NOMO-1 (cell line): Measurements from ENCODE around the gene RAC3.
A peak's percentile ranks its signal among the peaks of the same experiment; 100 is the strongest.

Source experiments
- DNase-seq, 2 experiments: peaks; one replicate each; lab custom pipeline; 2025; ENCODE audit not compliant: unreplicated experiment in 2 of 2; lab: John Stamatoyannopoulos, UW

RAC3 gene

DNA sequence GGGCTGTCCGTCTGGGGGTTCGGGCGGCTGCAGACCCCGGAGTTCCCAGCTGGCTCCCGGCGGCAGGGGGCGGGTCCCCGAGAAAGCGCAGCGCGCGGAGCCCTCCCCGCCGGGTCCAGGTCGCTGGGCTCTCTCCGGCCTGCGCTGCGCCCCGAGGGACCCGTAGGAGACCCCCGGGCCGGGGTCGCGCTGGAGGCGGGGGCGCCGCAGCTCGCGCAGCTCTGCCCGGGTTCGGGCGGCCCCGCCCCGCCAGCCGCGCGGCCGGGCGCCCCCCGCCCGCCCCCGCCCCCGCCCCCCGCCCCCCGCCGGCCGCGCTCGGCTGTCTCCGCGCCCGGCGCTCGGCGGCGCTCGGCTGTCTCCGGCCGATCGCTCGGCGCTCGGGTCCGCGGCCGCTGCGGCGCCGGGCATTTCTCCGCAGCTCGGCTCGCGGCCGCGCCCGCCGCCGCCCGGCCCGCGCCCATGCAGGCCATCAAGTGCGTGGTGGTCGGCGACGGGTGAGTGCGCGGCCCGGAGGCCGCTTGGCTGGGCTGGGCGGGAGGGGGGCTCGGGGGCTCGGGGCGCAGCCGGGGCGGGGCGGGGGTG is at the start of gene RAC3:
Gene RAC3 (plus strand): TSS at position 376 of the 582 bp plus-strand sequence. CDS start 84 bp downstream, at position 460.
- peak in 1 of 2 experiments; percentile 62 for DNase-seq

DNA sequence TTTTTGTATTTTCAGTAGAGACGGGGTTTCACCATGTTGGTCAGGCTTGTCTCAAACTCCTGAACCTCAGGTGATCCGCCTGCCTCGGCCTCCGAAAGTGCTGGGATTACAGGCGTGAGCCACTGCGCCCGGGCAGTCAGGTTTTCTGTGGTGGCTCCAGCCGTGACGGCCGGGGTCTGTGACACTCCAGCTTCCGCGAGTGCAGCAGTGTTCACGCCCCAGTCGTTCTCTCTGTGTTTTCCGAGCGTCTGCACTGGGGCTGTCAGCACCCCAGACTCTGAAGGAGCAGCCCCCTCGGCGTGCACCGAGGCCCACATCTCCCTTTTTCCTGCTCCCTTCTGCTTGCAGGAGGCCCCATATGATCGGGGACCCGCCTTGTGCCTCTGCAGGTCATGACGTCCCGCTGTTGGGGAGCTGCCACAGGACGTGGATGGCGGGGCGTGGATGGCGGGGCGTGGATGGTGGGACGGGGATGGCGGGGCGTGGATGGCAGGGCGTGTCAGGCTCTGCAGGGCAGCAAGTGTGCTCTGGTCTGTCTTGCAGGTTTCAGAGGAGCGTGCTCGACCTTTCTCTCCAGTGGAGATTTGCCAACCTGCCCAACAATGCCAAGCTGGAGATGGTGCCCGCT is 48.4 kb upstream of the RAC3 start:
- DNase-seq, result no peak

DNA sequence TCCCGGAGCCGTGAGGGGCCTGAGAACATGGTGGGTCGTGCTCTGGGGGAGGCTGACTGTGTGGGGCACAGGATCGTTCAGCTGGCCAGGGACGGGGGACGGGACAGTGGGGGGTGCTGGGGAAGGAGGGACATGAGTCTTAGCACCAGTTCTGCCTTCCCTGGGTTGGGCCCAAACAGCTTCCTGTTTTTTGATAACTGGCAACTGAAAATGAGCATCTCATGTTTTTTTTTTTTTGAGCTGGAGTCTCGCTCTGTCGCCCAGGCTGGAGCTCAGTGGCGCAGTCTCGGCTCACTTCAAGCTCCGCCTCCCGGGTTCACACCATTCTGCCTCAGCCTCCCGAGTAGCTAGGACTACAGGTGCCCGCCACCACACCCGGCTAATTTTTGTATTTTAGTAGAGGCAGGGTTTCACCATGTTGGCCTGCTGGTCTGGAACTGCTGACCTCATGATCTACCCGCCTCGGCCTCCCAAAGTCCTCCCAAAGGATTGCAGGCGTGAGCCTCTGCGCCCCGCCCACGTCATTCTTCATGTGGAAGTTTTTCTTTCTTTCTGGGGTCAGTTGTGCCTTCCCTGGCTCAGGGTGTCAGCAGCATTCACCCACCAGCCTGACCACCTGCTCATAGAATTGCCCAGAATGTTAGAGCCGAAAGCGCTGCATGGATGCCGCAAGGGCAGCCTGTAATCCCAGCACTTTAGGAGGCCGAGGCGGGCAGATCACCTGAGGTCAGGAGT is 47.7 kb upstream of the RAC3 start:
- peak in 1 of 2 experiments; percentile 9 for DNase-seq

DNA sequence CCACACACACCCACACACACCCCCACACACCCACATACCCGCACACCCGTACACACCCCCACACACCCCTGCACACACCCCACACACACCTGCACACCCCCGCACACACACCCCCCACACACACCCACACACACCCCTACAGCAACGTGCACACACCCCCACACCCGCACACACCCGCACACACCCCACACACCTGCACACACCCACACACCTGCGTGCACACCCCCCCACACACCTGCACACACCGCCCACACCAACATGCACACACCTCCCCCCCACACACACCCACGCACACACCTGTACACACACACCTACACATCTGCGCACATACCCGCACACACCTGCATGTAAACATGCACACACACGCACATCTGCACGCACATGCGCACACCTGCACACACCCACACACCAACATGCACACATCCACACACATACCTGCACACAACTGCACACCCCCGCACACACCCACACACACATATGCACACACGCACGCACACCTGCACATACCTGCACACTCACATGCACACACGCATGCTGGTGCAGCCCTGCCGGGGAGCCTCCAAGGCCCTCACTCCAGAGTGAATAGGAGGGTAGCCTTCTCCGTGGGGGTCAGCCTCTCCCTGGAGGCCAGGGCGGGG is 46.6 kb upstream of the RAC3 start:
- DNase-seq, result no peak

DNA sequence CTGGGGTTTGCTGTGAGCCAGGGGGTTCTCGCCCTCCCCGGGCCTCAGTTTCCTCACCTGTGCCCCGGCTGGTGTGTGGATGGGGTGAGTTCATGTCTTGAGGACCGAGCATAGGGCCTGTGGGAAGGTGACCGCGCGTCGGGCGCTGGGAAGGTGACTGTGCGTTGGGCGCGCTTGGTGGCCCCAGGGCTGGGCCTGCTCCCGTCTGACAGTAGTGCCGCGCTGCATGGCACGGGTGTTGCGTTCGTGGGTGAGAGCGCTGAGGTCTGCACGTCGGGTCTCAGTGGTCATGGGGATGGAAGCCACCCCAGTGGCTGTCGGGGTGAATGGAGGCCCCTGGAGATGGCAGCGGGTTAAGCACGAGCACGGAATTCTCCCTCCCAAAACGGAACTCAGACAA is 44.9 kb upstream of the RAC3 start:
- DNase-seq, result no peak

DNA sequence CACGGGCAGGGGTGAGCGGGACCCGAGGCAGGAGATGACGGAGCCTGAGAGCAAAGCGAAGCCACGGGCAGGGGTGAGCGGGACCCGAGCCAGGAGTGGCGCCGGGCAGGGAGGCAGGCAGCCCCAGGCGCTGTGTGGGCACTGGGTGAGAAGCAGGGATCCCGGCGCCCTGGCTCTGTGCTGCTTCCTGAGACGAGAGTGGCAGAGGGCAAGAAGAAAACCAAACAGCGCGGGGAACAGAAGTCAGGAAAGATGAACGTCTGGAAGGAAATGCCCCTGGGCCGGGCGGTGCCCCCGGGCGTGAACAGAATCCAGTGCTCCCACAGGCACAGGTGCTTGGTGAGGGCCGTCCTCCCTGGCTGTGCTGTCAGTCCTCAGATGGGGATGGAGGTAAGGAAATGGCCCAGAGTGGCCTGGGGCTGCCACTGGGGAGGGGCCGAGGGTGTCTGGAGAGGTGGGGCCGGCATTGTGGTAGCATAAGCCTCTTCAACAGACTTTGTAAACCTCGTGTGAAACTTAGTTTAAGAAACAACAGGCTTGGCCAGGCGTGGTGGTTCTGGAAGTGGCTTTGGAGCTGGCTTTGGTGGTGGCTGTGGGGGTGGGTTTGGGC is 44.2 kb upstream of the RAC3 start:
- no peak for DNase-seq

DNA sequence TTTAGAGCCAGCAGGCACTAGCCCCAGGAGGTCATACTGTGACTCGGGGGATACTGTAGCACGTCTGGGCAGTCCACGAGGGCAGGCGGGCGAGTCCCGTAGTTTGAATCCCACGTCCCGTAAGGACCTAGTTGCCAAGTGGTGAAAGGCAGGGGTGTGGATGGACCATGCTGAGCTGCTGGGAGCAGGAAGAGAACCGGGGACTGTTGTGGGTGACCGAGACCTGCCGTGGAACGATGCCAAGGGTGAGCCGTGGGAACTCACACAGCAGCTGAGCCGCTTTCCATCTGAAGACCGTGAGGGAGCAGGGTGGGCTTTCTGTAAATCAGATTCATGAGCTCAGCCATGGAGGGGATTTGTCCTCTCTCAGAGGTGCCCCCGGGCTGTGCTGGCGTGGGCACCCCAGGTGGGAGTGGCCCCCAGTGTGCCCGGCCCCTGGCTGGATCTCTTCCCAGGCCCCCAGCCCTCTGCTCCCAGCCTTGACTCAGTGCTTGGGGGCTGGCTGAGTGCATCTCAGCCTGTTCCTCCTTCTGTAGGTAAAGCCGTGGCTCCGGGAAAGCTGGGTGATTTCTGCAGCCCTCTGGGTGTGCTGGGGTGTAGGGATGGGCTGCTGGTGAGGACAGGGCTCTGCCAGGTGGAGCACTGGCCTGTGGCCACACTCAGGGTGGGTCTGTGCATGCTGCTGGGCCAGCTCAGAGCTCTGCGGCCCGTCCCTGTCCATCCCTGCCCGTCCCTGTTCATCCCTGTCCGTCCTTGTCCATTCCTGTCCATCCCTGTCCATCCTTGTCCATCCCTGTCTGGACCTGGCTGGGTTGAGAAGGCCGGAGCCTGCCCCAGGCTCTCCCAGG is 40.4 kb upstream of the RAC3 start:
- no peak for DNase-seq

DNA sequence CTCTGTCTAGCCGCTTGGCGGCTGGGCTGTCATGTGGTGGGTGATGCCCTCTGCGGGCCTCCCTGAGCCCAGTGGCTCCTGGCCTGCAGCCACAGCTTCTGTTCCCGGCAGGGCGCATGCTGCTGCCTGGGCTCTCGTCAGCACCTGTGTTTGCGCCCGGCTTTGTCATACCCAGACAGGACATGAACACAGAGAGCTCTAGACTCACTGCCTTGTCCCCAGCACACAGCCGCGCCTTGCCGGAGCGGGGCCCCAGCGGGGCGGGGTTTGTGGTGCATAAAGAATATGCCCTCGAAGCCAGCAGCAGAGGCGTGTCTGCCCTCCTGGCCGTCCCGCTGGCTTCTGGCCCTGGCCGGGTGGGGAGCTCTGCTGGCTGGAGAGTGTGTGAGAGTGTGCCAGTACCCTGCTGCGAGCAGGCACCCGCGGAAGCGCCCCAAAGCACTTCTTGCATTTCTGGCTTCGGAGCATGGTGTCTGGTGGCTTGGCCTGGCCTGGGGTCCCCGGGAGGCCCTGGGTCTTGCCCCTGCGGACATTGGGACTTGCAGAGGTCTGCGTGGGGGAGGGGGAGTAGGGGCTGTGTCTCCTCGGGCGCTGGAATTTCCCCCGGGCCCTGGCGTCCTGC is 39.7 kb upstream of the RAC3 start:
- DNase-seq, result no peak

DNA sequence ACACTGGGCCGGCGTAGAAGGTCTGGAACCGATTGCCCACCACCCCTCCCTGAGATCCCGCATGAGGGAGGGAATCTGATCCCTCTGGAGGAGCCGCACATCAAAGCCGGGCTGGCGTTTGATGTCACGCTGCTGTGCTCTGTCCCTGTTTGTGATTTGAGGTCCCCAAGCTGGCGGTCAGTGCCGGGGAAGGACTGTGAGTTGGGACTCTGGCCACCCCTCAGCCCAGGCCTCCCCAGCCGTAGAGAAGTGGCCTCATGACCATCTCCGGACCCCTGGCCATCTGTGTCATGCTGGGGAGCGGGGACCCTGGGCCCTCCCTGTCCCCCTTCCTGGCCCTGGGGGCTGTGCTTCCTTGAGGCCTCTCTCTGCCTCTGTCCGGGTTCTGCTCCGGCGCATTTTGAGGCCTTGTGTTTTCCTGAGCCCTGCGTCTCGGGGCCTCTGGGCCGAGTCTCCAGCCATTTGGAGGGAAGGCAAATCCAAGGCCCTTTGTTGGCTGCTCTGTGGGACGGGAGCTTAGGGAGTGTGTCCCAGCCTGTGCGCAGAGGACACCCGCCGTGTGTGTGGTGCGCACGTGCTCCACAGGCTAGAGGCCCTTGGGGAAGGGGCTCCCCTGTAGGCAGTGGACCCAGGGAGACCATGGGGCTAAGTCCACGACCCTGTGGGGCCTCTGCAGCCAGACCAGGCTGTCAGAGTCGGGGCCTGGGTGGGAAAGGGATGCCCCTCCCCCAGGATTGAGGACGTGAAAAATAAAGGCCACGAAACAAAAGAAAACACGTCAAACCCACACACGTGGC is 39.0 kb upstream of the RAC3 start:
- DNase-seq, result no peak

DNA sequence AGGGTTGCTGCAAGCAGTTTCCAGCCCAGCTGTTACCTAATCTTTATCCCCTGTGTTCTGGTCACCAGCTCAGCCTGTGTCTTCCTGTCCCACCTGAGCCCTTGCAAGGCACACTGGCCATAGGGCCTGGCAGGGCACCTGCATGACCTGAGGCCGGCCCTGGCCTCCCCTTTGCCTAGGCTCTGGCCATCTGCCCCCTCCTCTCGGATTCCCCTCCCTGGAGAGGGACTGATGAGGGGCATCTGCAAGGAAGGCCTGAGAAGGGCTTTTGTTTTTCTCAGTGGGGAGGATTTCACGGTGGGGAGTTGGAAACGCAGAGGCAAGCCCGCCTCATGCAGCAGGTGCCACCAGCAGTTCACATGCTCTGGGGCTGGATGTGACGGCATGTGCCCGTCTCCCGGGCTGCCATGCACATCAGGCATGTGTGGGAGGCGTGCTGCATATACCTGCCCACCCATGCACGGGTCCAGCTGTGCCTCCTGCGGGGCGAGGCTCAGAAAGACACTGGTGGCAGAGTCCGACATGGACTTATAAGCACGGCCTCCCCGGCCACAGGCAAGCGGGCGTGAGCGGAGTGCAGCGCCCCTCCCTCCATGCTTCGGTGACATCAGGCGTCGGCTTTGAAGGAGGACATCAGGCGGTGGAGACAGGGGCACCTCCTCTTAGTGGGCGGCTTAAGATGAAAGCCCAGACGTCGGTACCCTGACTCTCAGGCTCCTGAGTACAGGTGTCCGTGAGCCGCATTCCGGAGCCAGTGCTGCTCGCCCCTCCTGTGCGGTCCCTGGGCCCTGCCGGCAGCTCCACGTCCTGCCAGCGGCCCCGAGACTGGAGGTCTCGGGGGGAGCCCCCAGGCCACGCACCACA is 37.5 kb upstream of the RAC3 start:
- DNase-seq, result no peak

DNA sequence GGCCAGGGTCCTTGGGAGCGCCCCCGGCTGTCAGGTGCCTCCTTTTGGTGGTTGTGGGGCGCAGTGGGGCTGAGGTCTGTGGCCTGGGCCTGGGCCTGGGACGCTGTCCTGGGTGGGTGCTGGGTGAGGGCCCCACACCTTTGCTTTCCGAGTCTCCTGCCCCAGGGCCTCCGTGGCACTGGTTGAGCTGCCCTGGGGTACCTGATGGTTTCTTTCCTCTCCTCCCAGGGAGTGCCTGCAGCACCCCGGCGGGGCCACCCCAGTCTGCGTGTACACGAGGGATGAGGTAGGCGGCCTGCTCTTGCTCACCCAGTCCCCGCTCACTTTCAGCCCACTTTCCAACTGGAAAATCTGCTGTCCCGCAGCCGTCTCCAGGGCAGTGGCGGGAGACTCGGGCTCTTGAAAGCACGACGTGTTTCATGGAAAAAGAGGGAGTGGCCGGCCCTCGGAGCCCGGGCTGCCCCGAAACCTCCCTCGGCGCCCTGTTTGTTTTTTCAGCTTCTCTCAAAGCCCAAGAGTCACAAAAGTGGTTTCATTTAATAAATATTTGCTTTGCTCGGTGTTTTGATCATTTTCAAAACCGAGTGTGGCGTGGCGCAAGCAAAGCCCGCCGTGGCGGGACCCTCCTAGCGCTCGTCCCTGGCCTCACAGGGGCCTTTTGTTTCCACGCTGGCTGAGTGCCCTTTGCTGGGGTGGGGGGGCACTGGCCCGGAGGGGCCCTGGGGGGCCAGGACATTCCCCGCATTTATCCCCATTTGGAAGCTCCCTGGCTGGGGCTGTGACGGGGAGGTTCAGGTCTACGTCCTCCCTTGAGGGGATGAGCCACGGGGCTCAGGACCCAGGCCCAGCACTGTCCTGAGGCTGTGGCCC is 36.6 kb upstream of the RAC3 start:
- DNase-seq, result no peak

DNA sequence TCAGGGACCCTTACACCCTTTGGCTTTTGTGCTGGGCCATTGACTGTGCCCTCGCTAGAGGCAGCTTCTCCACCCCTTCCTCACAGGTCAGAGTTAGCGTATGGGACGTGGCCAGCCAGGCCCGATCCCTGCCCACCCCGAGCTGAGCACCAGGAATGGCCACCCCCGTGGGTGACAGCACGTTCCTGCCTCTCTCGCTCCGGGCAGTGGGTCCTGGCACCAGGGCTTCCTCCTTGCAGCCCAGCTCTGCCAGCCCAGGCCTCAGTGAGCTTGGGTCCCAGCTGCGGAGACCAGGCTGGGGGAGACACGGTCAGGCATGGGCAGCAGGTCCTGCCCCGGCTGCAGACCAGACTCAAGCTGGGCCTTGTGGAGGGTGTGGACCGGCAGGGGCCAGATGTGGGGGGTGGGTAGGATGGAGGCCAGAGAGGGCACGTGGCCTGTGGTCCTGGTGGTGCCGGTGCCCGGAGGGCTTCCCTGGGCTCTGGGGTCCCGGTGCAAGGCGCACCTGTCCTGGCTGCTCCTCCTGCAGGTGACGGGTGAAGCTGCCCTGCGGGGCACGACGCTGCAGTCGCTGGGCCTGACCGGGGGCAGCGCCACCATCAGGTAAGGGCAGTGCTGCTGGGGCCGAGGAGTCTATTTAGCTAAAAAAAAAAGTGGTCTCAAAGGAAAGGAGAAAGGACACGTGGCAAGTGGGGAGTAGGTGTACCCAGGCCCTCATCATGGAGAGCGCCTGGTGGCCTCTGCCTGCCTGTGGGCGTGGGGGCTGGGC is 35.8 kb upstream of the RAC3 start:
- DNase-seq, result no peak

DNA sequence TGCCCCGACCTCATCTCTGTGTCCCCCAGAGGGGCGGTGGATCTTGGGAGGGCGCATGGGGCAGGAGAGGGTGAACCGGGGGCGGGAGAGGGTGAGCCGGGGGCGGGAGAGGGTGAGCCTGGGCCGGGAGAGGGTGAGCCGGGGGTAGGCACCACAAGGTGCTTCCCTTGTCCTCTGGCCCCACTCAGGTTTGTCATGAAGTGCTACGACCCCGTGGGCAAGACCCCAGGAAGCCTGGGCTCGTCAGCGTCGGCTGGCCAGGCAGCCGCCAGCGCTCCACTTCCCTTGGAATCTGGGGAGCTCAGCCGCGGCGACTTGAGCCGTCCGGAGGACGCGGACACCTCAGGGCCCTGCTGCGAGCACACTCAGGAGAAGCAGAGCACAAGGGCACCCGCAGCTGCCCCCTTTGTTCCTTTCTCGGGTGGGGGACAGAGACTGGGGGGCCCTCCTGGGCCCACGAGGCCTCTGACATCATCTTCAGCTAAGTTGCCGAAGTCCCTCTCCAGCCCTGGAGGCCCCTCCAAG is 35.2 kb upstream of the RAC3 start:
- DNase-seq, result no peak

DNA sequence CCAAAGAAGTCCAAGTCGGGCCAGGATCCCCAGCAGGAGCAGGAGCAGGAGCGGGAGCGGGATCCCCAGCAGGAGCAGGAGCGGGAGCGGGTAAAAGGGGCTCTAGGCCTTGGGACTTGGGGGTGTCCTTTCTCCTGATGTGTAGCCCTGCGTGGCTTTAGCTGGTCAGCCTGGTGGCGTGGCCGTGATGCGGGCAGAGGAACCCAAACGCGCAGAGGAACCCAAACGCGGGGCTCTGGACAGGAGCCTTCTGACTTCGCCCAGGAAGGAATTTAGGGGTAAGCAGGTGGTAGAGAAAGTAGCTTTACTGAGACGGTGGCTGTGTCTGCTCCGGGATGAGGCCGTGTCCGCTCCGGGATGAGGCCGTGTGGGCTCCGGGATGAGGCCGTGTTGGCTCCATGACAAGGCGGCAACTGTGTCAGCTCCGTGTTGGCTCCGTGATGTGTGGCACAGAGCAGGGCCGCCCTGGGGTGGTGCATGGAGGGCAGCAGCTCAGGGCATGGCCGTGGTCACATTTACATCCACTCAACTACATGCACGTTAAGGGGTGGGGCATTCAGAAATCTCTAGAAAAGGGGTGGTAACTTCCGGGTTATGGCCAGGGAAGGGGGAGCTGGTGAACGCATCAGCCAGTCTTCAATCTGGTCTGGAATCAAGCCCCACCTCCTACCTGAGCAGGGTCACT is 34.6 kb upstream of the RAC3 start:
- no peak for DNase-seq

DNA sequence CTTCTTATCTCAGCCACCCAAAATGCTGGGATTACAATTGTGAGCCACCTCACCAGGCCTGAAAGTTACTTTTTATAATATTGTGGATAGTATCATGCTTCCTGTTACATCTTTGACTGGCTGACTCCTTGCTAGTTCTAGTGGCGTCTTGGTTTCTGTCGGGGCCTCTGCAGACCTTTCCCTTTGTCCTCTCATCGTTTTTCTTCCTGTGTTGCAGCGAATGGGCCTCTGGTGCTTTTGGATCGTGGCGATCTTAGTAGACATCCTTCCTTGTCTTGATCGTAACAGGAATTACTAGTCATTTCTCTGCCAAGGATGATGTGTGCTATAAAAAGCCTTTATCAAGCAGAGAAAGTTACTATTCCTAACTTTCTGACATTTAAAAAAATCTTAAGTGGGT is 33.3 kb upstream of the RAC3 start:
- DNase-seq, result no peak
